ENCODE data around the gene DYSF. TPM values are rescaled to one million over a fixed set of nuclear protein-coding genes. Genes with fewer than 3 reads are reported as not detected.

The DYSF gene
- polyA plus RNA-seq, 1 donor from 2014 or later = 0.04 TPM

DNA sequence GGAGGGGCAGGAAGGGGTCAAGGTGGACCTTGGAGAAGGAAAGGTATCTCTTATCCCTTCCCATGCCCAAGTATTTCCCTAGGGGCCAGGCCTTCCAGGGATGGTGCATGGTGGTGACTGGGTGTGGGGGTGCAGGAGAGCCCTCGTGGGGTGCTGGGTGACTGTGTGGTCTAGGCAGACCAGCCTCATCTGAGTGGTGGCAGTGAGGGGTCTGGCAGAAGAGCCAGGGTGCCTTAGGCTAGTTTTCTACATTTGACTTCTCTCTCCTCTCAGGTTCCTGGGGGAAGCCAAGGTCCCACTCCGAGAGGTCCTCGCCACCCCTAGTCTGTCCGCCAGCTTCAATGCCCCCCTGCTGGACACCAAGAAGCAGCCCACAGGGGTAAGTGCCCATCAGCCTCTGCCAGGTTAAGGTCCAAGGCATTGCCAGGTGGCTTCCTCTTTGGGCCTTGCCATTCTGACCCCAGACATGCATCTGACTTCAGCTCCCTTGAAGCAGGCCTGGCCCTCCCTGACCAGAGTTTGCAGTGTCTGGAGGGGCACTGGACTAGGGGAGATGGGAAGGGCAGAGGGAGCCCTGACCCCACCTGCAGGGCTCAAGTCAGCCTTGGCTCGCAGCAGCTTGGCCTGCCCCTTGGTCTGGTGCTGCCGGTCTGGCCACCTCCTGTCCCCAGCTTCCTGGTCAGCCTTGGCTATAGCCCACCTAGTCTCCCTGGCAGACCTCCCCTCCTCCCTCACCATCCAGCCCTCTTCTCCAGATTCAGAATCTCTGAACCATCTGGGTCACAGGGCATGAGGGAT lies 49.8 kb downstream of the DYSF start (continued):
- TF ChIP-seq RAD21 (conservative IDR thresholded peaks at IDR 0.05) = no peak

DNA sequence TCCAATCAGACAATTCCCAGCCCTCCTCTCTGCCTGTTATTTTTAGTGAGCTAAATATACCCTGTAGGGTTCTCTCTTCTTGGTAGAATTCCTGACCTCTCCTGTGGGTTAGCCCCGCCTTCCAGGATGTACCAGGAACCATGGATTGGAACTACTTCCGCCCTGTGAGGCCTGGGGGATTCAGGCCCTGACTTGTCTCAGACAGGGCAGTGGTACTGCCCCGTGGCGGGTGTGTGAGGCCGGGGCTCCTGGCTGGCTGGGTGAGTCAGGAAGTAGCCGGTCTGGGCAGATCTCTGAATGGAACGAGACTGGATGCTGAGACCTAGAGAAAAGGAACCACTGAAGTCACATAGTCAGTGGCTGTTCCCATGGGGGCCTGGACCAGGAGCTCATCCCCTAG lies 50.5 kb downstream of the DYSF start:
- H3K27ac ChIP-seq (ENCODE audit: low read length) = no peak overlapping the region
- H3K27me3 ChIP-seq (ENCODE audit: insufficient read depth, low read depth, low read length) = no peaks in the 10 kb centered on the region
- no peaks in the 10 kb centered on the region for H3K79me2 ChIP-seq (replicated peaks; ENCODE audit: insufficient read depth, low read length)
- no peaks in the 10 kb centered on the region for H3K9me3 ChIP-seq (ENCODE audit: low read length)
- H3F3A ChIP-seq (ENCODE audit: insufficient read depth, low read length, poor library complexity, severe bottlenecking) = no peaks in the 10 kb centered on the region
- no peaks in the 10 kb centered on the region for H3K36me3 ChIP-seq (ENCODE audit: insufficient read depth, low read length)
- no peak overlapping the region for H3K9ac ChIP-seq (ENCODE audit: low read length)
- H3K4me2 ChIP-seq (ENCODE audit: low read length) = no peak overlapping the region
- H4K20me1 ChIP-seq (ENCODE audit: insufficient read depth) = no peaks in the 10 kb centered on the region
- H3K9me2 ChIP-seq (ENCODE audit: insufficient read depth, low read length) = no peaks in the 10 kb centered on the region
- H2AFZ ChIP-seq (ENCODE audit: low read depth, low read length) = no peak overlapping the region
- no peak overlapping the region for H3K4me3 ChIP-seq (ENCODE audit: low read length)
- TF ChIP-seq, protein P1, sequence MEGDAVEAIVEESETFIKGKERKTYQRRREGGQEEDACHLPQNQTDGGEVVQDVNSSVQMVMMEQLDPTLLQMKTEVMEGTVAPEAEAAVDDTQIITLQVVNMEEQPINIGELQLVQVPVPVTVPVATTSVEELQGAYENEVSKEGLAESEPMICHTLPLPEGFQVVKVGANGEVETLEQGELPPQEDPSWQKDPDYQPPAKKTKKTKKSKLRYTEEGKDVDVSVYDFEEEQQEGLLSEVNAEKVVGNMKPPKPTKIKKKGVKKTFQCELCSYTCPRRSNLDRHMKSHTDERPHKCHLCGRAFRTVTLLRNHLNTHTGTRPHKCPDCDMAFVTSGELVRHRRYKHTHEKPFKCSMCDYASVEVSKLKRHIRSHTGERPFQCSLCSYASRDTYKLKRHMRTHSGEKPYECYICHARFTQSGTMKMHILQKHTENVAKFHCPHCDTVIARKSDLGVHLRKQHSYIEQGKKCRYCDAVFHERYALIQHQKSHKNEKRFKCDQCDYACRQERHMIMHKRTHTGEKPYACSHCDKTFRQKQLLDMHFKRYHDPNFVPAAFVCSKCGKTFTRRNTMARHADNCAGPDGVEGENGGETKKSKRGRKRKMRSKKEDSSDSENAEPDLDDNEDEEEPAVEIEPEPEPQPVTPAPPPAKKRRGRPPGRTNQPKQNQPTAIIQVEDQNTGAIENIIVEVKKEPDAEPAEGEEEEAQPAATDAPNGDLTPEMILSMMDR (IDR thresholded peaks at IDR 0.05; ENCODE audit: poor library complexity, severe bottlenecking) = no peak
- TF ChIP-seq, protein P2, sequence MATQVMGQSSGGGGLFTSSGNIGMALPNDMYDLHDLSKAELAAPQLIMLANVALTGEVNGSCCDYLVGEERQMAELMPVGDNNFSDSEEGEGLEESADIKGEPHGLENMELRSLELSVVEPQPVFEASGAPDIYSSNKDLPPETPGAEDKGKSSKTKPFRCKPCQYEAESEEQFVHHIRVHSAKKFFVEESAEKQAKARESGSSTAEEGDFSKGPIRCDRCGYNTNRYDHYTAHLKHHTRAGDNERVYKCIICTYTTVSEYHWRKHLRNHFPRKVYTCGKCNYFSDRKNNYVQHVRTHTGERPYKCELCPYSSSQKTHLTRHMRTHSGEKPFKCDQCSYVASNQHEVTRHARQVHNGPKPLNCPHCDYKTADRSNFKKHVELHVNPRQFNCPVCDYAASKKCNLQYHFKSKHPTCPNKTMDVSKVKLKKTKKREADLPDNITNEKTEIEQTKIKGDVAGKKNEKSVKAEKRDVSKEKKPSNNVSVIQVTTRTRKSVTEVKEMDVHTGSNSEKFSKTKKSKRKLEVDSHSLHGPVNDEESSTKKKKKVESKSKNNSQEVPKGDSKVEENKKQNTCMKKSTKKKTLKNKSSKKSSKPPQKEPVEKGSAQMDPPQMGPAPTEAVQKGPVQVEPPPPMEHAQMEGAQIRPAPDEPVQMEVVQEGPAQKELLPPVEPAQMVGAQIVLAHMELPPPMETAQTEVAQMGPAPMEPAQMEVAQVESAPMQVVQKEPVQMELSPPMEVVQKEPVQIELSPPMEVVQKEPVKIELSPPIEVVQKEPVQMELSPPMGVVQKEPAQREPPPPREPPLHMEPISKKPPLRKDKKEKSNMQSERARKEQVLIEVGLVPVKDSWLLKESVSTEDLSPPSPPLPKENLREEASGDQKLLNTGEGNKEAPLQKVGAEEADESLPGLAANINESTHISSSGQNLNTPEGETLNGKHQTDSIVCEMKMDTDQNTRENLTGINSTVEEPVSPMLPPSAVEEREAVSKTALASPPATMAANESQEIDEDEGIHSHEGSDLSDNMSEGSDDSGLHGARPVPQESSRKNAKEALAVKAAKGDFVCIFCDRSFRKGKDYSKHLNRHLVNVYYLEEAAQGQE (IDR thresholded peaks at IDR 0.05; ENCODE audit: borderline replicate concordance) = no peak
- no peak for TF ChIP-seq TAF1 (IDR thresholded peaks at IDR 0.05; ENCODE audit: low read depth)
- no peak for TF ChIP-seq EZH2 (IDR thresholded peaks at IDR 0.05; ENCODE audit: borderline replicate concordance, insufficient read depth, low read length, poor library complexity, severe bottlenecking)
- no peak for TF ChIP-seq MXI1 (conservative IDR thresholded peaks at IDR 0.05; ENCODE audit: poor library complexity, severe bottlenecking)
- no peak for TF ChIP-seq RAD21 (conservative IDR thresholded peaks at IDR 0.05)
- TF ChIP-seq SMC3 (conservative IDR thresholded peaks at IDR 0.05; ENCODE audit: poor library complexity) = no peak
- TF ChIP-seq POLR2AphosphoS5 (IDR thresholded peaks at IDR 0.05) = no peak
- TF ChIP-seq EP300 (conservative IDR thresholded peaks at IDR 0.05; ENCODE audit: poor library complexity, severe bottlenecking) = no peak

DNA sequence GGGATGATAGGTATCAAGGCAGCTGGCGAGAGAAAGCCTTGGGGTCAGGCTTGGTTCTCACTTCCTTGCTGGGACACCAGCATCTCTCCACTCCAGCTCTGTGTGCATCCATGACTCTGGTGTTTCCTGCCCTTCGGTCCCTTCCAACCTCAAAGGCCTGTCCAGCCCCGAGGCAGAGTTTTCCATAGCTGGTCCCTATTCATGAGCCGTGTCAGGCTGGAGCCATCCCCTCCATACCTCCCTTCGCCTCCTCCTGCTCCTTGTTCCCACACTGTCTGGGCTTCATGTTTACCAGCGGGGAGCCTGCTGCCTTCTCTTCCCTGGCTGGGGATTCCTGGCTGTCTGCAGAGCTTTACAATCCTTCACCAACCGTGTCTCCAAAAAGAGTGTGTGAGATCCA lies 51.2 kb downstream of the DYSF start:
- Histone ChIP-seq H3K79me2 (replicated peaks; ENCODE audit: insufficient read depth, low read length) (no peaks in the 10 kb centered on the region), H3K4me3 (ENCODE audit: low read length) (no peak overlapping the region), H3K27me3 (ENCODE audit: insufficient read depth, low read depth, low read length) (no peaks in the 10 kb centered on the region), H2AFZ (ENCODE audit: low read depth, low read length) (no peak overlapping the region), H3K4me2 (ENCODE audit: low read length) (no peak overlapping the region), H3K36me3 (ENCODE audit: insufficient read depth, low read length) (no peaks in the 10 kb centered on the region), H3K9ac (ENCODE audit: low read length) (no peak overlapping the region), H3K27ac (ENCODE audit: low read length) (no peak overlapping the region), H4K20me1 (ENCODE audit: insufficient read depth) (no peaks in the 10 kb centered on the region), H3K9me3 (ENCODE audit: low read length) (no peaks in the 10 kb centered on the region), H3F3A (ENCODE audit: insufficient read depth, low read length, poor library complexity, severe bottlenecking) (no peaks in the 10 kb centered on the region), H3K9me2 (ENCODE audit: insufficient read depth, low read length) (no peaks in the 10 kb centered on the region)
- TF ChIP-seq POLR2AphosphoS5 (IDR thresholded peaks at IDR 0.05) (no peak), RAD21 (conservative IDR thresholded peaks at IDR 0.05) (no peak), TAF1 (IDR thresholded peaks at IDR 0.05; ENCODE audit: low read depth) (no peak), EZH2 (IDR thresholded peaks at IDR 0.05; ENCODE audit: borderline replicate concordance, insufficient read depth, low read length, poor library complexity, severe bottlenecking) (no peak), MXI1 (conservative IDR thresholded peaks at IDR 0.05; ENCODE audit: poor library complexity, severe bottlenecking) (no peak), SMC3 (conservative IDR thresholded peaks at IDR 0.05; ENCODE audit: poor library complexity) (no peak), EP300 (conservative IDR thresholded peaks at IDR 0.05; ENCODE audit: poor library complexity, severe bottlenecking) (no peak)
- TF ChIP-seq, protein P2 (IDR thresholded peaks at IDR 0.05; ENCODE audit: borderline replicate concordance) = no peak
- TF ChIP-seq, protein P1 (IDR thresholded peaks at IDR 0.05; ENCODE audit: poor library complexity, severe bottlenecking) = no peak

Measured in neural cell (in vitro differentiated cells).